GM19099 (cell line): Measurements from ENCODE around the gene GIMAP1.

Experiments
- POLR2A ChIP-seq: IDR thresholded peaks from 3 replicates; pipeline ENCODE4 v1.6.1; 2011; ENCODE audit warnings: low read depth; ENCODE audit not compliant: insufficient read length; ENCODE audit errors: extremely low read depth

Gene GIMAP1

DNA sequence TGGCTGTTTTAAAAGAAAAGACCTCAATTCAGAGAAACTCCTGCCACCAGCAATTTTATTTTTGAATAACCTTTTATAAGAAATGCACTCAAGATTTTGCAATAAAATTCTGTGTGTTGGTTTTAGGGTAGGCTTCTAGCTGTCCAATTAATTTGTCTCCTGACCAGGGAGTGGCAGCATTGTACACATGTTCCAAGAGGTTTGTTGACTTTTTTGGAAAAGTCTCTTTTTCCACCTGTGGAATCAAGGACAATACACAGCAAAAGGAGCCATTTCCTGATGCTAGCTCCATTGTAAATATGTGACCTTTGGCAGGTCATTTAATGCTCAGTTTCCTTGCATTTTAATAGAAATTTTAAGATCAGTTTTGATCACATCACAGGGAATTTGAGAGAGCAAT, 22.6 kb downstream of the GIMAP1 start:
- TF ChIP-seq POLR2A: no peak

DNA sequence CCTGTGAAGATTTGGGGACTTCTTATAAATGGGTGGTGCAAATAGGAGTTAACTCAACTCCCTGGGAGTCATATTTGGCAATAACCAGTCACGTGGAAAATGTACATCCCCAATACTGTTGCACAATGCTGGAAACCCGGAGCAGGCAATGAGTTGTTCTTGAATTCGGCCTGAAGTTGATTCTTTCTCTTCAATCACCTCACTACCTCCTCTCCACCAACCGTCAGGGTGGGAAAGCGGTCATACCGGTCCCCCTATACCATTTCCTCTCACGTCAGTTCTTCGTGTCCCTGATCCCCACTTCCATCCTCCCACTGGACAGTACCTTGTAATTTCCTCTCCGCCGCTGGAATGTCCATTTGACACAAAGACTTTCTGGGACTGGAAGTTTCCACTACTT, 23.6 kb downstream of the GIMAP1 start:
- TF ChIP-seq POLR2A: no peak

DNA sequence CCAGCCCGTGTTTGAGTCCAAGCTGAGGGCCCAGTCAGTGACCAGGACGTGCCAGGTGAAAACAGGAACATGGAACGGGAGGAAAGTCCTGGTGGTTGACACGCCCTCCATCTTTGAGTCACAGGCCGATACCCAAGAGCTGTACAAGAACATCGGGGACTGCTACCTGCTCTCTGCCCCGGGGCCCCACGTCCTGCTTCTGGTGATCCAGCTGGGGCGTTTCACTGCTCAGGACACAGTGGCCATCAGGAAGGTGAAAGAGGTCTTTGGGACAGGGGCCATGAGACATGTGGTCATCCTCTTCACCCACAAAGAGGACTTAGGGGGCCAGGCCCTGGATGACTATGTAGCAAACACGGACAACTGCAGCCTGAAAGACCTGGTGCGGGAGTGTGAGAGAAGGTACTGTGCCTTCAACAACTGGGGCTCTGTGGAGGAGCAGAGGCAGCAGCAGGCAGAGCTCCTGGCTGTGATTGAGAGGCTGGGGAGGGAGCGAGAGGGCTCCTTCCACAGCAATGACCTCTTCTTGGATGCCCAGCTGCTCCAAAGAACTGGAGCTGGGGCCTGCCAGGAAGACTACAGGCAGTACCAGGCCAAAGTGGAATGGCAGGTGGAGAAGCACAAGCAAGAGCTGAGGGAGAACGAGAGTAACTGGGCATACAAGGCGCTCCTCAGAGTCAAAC, 26.0 kb downstream of the GIMAP1 start:
- TF ChIP-seq POLR2A: no peak

DNA sequence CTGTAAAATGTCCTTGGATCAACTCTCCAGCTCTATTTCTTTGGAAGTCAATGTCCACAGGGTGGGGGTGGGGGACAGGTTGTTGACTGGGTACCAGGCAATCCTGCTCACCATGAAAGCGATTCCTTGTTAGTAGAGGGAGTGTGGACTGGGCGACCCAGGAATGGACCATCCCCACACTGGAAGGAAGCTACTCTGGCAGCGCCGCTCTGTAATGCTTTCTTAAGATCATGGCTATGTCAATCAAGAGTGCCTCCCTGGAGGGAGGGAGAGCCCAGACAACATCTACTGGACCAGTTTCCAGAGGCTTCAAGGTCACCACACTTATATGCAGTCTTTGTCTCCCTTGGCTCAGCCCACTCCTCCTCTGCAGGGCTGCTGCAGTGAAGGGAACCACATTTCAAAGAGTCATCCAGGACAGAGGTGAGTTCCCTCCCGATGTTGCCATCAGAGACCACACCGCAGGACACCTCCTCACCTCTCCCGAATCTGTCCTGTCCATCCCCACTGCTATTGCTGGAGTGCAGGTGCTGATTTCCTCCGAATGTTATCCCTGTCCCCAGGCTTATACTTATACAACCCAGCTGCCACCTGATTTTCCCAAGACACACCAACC, 27.7 kb downstream of the GIMAP1 start:
- no peak for TF ChIP-seq POLR2A

DNA sequence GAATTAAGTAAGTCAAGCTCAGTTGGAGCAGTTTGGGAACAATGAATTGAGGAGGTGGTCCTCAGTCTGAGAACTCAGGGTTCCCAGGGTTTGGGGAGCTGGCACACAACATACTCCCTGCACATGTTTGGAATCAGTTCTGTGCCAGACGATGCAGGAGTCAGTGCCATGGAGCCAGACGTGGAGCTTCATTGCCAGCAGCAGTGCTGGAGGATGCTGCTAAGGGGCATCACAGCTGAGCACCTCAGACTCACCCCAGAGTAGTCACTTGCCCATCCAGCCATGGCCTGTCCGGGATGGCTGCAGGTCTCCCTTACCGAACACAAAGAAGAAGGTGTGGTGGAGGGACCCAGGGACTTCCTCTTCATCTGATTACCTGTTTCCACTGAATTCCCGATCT, 28.7 kb downstream of the GIMAP1 start:
- no peak for TF ChIP-seq POLR2A

DNA sequence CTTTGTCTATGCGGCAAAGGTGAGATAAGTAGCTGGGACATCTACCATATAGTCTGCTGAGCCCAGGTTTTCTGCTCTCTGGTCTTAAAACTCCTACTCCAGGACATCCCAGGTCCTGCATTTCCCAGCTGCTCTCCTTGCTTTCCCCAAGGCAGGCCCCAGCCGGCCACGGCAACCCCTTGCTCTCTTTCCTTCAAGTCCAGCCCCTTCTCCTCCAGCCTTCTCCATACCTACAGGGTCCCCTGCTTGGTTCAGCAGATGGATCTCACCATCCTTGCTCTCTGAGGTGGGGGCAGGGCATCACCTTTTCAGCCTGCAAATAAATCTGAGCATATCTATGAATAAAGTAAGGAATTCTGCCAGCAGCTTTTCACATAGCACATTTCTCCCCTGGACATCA, 29.5 kb downstream of the GIMAP1 start:
- TF ChIP-seq POLR2A: no peak

DNA sequence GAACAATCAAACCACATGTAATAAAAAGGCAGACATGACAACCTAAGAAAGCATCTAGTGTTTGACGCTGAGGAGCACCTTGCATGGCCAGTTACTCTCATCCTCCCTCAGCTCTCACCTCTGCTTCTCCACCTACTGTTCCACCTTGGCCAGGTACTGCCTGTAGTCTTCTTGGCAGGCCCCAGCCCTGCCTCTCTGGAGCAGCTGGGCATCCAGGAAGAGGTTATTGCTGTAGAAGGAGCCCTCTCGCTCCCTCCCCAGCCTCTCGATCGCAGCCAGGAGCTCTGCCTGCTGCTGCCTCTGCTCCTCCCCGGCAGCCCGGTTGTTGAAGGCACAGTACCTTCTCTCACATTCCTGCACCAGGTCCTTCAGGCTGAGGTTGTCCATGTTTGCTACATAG, 30.5 kb downstream of the GIMAP1 start:
- TF ChIP-seq POLR2A: no peak

DNA sequence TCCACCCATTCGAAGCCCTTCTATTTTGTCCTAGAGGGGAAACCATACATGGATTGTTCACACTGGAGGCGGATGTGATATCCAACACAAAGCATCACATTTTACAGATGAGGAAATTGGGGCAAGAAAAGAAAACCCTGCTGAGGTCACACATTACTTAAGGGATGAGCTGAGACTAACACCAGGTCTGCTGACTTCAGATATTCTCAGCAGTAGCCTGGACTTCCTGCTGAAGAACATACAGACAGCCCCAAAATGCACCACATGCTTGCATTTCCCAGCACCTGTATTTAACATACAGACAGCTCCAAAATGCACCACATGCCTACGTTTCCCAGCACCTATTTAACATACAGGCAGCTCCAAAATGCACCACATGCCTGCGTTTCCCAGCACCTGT, 32.0 kb downstream of the GIMAP1 start:
- no peak for TF ChIP-seq POLR2A

DNA sequence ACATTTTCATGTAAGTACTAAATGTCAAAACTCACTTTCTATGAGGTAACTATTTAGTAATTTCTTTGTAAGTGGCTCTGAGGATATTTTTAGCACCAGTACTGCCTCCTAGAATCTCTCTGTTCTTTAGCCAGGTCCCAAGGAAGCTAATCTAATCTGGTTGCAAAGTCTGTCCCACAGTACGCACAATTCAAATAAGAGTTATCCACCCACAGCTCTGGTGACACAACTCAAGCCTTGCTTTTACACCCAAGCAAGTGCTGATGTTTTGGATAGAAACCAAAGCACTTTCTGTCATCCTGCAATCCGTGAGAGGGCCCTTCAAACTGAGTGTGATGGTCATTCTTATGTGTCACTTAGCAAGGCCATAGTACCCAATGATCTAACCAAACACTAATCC, 35.3 kb downstream of the GIMAP1 start:
- TF ChIP-seq POLR2A: no peak

DNA sequence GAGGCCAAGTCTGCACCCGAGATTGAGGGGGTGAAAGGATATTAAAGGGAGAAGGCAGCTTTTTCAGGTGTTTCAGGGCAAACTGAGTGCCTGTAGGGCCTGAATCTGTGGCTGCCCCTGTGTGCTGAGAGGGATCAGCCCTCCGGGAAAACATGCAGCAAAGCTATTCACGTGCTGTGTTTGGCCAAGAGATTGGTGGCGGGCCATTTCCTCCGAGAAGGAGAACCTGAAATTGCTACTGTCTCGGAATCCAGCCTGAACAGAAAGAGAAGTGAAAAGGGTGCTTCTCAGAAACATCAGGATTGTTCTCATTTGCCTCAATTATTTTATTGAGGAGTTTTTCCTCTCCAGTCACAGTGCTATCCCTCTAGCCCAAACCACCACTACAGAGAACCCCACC, 36.8 kb downstream of the GIMAP1 start:
- no peak for TF ChIP-seq POLR2A

DNA sequence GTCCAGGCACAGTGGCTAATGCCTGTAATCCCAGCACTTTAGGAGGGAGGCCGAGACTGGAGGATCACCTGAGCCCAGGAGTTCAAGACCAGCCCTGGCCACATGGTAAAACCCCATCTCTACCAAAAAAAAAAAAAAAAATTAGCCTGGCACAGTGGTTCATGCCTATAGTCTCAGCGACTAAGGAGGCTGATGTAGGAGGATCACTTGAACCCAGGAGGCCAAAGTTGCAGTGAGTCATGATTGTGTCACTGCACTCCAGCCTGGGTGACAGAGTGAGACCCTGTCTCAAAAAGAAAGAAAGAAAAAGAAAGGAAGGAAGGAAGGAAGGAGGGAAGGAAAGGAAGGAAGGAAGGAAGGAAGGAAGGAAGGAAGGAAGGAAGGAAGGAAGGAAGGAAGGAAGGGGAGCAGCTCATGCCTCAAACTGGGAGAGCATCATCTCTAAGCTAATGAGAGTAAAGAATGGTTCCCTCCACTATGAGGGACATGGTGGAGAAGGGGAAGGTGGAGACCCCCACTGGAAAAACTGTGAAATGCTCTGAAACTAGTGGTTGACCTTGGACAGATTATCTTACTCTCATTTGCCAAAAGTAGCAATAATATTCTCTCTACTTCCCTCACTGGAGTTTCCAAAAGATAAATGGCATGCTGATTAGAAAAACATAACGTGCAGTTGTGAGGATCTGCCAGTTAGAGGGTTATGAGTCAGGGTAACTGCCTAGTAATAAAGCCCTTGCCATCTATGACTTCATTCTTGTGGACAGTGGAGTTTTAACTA, 37.6 kb downstream of the GIMAP1 start:
- no peak for TF ChIP-seq POLR2A

DNA sequence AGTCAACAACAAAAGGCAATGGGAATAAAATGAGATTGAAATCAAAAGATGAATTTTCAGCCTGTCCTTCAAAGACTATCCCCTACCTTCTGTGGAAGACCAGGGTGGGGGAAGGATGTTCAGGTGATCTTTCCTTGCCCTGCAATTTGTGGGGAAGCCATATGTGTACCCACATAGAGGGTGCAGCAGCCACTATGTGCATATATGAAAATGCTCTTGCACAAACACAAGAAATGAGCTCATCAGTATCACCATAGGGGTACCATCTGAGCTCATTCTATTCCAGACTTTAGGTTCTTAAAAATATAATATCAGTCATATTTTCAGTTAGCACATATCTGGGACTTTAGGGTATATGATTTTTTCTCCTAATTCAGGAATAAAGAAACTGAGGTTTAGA, 38.5 kb downstream of the GIMAP1 start:
- TF ChIP-seq POLR2A: no peak

DNA sequence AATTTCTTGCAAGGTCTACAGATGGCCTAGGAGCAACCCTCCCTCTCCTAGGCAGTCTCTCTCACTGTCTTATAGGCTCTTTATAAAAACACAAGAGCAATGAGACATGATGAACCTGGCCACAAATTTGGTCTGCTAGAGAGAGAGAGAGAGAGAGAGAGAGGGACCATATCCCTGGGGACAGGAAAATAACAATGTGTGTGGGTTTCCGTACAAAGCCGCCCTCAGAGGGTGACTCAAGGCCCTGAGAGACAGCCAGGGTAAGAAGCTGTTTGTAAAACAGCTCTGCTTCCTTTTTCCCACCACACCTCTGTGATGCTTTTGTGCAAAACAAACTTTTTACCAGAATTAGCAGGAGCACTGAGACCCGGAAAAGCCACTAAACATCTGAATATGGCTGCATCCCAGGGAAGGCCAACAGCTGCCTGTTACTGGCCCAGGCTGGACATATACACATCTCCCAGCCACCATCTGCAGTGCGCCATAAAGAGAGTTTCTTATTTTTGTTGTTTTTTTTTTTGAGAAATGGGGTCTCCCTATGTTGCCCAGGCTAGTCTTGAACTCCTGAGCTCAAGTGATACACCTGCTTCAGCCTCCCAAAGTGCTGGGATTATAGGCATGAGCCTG, 39.2 kb downstream of the GIMAP1 start:
- no peak for TF ChIP-seq POLR2A

DNA sequence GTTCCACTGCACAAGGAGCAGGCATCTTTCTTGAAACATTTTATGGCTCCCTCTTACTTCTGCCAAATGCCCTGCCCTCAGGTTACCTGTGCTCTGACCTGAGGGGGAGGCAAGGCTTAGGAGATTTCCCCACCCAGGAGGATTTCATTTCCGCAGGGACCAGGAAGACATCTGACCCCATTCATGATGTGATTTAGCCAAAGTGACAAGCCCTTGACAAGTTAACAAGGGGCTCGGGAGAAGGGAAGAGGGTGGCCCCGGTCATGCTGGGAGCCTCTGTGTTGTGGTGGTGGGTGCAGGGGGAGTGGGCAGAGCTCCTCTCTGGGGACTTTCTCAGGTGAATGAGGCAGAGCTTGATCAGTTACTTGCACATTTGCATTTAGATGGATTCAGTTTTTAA, 39.8 kb downstream of the GIMAP1 start:
- no peak for TF ChIP-seq POLR2A

DNA sequence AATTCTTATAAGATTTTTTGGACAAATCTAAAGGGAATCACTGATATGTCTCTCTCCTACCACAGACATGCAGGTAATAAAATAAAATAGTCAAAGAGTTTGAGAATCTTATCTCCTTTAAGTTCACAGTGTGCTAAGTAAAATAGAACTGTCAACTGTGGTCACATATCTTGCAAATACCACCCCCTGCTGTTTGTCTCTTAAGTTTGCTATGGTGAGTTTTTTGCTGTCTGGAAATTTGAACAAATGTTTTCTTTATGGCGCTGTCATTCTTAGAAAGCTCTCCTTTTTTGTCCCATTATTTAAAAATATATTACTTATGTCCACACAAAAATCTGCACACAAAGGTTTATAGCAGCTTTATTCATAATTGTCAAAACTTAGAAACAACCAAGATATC, 40.4 kb downstream of the GIMAP1 start:
- TF ChIP-seq POLR2A: no peak

DNA sequence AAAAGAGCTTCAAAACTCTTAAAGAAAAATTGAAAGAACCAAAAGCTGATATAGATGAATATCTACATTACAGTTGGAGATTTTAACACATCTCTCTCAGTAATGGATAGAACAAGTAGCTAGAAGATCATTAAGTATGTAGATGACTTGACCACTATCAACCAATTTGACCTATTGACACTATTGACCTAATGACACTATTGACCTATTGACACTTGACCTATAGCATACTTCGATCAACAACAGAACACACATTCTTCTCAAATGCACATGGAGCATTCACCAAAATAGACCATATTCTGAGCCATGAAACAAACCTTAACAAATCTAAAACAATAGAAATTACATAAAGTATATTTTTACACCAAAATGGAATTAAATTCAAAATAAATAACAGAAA, 43.1 kb downstream of the GIMAP1 start:
- TF ChIP-seq POLR2A: no peak
